Liver (tissue), 3 donors: ENCODE results near the gene ATXN10.

Experiments
- EGR1 ChIP-seq, 2 donors: IDR thresholded peaks; 2 replicates each; pipeline ENCODE4 v1.6.1; 2016 to 2018; ENCODE audit warnings: antibody characterized with exemption in 2 of 2, low read depth in 2 of 2
- FOXA1 ChIP-seq: IDR thresholded peaks from 2 replicates; pipeline ENCODE4 v1.6.1; 2016; ENCODE audit warnings: antibody characterized with exemption
- HNF4G ChIP-seq: IDR thresholded peaks from 2 replicates; pipeline ENCODE4 v1.6.1; 2016; ENCODE audit warnings: antibody characterized with exemption
- JUND ChIP-seq, 2 donors: IDR thresholded peaks; 2 replicates each; pipeline ENCODE4 v1.6.1; 2016; ENCODE audit warnings: antibody characterized with exemption in 2 of 2
- RAD21 ChIP-seq, 2 donors: IDR thresholded peaks; 2 replicates each; pipeline ENCODE4 v1.6.1; 2016; ENCODE audit warnings: antibody characterized with exemption in 2 of 2, mild to moderate bottlenecking in 2 of 2
- REST ChIP-seq: IDR thresholded peaks from 2 replicates; pipeline ENCODE4 v1.6.1; 2016; ENCODE audit warnings: antibody characterized with exemption, mild to moderate bottlenecking
- TAF1 ChIP-seq: conservative IDR thresholded peaks from 2 replicates; pipeline ENCODE4 v1.6.1; 2016; ENCODE audit warnings: antibody characterized with exemption, mild to moderate bottlenecking
- YY1 ChIP-seq: IDR thresholded peaks from 2 replicates; pipeline ENCODE4 v1.6.1; 2016; ENCODE audit warnings: antibody characterized with exemption, mild to moderate bottlenecking
- TF ChIP-seq, protein P1 (sequence below): fragments of 150-350 bp; IDR thresholded peaks from 2 replicates; pipeline ENCODE4 v1.5.1; 2017; ENCODE audit warnings: improper control_type of control experiment, low read depth, low read length; ENCODE audit not compliant: missing input control
- TF ChIP-seq, protein P2 (sequence below): IDR thresholded peaks from 2 replicates; pipeline ENCODE4 v1.6.1; 2016; ENCODE audit warnings: antibody characterized with exemption
- TF ChIP-seq, protein P3 (sequence below): IDR thresholded peaks from 2 replicates; pipeline ENCODE4 v1.6.1; 2016; ENCODE audit warnings: antibody characterized with exemption
- donor health status: healthy.
- donor health status: healthy.

DNA sequence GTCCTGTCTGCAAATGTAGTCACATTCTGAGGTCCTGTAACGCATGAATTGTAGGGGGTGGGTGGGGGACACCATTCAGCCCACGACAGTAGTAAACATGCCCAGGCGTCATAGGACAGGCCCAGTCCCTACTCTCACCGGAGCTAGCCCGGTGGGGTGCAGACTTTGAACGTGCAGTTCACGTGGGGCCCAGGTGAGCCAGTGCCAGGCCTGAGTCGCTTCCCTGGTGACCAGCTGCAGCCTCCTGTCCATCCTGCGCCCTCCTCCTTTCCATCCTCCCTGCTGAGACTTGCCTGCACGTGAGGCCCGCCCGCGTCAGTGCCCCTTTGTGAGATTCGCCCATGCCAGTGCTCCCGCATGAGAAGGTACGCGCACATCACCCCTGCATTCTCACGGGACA lies 188.6 kb downstream of the ATXN10 start:
- TF ChIP-seq, protein P1, sequence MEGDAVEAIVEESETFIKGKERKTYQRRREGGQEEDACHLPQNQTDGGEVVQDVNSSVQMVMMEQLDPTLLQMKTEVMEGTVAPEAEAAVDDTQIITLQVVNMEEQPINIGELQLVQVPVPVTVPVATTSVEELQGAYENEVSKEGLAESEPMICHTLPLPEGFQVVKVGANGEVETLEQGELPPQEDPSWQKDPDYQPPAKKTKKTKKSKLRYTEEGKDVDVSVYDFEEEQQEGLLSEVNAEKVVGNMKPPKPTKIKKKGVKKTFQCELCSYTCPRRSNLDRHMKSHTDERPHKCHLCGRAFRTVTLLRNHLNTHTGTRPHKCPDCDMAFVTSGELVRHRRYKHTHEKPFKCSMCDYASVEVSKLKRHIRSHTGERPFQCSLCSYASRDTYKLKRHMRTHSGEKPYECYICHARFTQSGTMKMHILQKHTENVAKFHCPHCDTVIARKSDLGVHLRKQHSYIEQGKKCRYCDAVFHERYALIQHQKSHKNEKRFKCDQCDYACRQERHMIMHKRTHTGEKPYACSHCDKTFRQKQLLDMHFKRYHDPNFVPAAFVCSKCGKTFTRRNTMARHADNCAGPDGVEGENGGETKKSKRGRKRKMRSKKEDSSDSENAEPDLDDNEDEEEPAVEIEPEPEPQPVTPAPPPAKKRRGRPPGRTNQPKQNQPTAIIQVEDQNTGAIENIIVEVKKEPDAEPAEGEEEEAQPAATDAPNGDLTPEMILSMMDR: no peak
- TF ChIP-seq RAD21 (IDR thresholded peaks at IDR 0.05) (no peak), JUND (IDR thresholded peaks at IDR 0.05) (no peak), TAF1 (no peak), YY1 (no peak), REST (no peak), EGR1 (IDR thresholded peaks at IDR 0.05; ENCODE audit: low read depth in 2 of 2) (no peak), FOXA1 (no peak), HNF4G (no peak)
- TF ChIP-seq, protein P2, sequence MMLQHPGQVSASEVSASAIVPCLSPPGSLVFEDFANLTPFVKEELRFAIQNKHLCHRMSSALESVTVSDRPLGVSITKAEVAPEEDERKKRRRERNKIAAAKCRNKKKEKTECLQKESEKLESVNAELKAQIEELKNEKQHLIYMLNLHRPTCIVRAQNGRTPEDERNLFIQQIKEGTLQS: no peak
- TF ChIP-seq, protein P3, sequence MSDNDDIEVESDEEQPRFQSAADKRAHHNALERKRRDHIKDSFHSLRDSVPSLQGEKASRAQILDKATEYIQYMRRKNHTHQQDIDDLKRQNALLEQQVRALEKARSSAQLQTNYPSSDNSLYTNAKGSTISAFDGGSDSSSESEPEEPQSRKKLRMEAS: no peak
